Stimulated activated CD8-positive, alpha-beta memory T cell treated with anti-CD3 and anti-CD28 coated beads, Interleukin-15, amount 100 ng/mL, for 4 hours (primary cell): ENCODE measurements around the gene SLIT1.

Source experiments
- DNase-seq, 2 donors: peaks; one replicate each; pipeline ENCODE4 v3.0.0-alpha.2; 2020; ENCODE audit warnings: low read depth in 2 of 2

SLIT1 gene

GRCh38 chr10:97063271-97063982 is 122.3 kb downstream of the SLIT1 start:
- no peak for DNase-seq

DNA sequence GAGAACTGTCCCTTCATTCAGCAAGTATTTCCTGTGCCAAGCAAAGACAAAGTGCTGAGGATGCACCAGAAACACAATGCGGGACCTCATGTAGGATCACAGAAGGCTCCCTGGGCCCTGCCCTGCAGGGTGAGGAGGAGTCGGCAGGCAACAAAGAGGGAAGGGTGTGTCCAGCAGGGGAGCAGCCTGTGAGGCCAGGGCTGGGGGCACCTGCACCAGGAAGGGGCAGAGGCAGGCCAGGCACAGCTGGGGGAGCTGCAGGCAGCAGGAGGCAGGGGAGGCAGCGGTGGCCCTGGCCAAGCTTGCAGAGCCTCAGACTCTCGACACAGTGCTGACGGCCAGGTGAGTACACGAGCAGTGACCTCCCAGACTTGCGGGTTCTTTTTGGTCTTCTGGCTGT is 123.3 kb downstream of the SLIT1 start:
- no peak for DNase-seq

DNA sequence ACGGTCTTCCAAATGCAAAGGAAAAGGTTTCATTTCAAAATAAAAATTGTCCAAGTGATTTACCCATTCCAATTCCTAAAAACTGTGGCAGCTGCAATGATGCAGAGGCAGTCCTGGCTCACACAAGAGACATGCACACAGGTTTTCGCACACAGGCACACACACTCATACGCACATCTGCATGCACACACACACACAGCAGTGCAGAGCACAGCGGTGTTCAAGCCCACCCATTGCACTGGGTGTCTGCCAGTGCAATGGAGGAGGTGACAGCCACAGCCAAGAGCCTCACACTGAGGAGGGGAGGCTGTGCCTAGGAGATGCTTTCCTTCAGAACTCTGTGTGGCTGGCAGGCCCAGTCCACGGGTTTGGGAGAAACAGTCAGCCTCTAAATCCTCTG is 123.7 kb downstream of the SLIT1 start:
- no peak for DNase-seq

DNA sequence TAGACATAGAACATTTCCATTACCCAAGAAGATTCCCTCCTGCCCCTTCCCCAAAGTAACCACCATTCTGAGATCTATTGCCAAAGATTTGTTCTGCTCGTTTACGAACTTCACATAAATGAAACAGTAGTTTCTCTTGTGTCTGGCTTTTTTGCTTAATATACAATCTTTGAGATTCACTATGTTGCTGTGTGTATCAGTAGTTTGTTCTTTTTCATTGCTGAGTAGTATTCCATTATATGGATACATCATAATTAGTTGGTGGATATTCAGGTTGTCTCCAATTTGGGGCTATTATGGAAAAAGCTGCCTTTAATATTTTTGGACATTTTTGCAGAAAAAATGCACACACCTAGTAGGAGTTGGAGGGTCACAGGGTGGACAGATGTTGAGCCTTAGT is 124.3 kb downstream of the SLIT1 start:
- no peak for DNase-seq

GRCh38 chr10:97060441-97061084 is 125.2 kb downstream of the SLIT1 start:
- no peak for DNase-seq

DNA sequence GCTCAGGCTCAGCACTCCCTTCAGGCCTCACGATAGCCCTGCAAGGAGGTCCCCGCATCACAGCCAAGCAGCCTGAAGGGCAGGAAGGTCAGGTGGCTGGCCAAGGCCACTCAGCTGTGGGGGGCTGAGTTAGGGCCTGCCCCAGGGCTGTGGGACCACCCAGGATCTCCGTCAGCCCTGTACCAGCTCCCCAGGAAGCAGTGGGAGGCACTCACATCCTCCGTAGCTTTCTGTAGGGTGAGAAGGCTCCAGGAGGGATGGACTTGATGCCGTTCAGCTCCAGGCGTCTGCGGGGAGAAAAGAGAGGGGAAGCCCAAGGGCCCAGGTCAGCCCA is 125.9 kb downstream of the SLIT1 start:
- no peak for DNase-seq

DNA sequence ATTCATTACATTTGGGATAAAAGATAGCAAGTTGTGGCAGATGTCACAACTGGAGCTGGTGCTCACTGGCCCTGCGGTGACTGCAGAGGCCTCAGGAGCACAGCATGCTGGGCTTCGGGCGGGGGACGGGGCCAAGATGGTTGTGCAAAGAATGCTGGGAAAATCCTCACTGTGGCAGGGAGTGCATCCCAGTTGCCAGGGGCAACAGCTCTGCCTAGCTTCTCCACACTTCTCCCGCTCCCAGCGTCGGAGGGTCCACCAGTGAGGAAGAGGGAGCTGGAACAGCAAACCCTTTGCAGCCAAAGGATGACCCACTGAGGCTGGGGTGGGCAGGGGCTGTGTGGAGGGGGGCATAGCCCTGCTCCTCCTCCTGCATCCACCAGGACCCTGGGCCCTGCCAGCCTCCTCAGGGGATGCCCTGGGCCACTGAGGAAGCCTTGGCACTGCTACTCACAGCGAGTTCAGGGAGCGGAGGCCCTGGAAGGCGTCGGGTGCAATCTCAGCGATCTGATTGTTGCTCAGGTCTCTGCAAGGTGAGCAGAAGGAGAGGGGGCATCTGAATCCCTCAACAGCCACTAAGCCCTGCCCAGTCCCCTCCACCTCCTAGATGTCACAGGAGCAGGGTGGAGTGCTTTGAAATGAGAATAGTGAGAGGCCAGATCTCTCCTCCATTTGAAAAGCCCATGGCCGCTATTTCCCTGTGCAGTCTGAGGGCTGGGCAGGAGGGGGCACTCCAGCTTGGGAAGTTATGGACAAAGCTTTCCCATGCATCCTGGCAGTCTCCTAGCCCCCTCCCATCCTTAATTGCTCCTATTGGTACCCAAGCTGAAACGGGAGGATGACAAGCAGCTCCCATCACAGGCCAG is 126.5 kb downstream of the SLIT1 start:
- no peak for DNase-seq

DNA sequence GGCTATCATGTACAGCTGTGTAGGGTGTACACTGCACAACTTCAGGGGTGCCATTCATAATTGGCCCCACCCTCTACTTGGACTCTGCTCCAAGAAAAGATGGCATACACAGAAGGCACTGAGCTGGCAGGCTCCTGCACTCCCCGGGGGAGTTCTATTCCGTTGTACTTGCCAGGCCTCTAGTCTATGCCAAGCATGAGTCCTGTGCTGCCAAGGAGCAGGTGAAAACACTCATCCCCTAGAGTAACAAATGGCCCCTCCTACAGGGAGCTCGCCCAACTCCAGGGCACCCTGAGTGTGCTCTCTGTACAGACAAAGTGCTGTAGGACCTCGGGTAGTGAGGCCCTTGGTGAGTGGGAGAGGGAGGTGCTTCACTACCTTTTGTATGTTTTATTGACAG is 127.2 kb downstream of the SLIT1 start:
- no peak for DNase-seq

DNA sequence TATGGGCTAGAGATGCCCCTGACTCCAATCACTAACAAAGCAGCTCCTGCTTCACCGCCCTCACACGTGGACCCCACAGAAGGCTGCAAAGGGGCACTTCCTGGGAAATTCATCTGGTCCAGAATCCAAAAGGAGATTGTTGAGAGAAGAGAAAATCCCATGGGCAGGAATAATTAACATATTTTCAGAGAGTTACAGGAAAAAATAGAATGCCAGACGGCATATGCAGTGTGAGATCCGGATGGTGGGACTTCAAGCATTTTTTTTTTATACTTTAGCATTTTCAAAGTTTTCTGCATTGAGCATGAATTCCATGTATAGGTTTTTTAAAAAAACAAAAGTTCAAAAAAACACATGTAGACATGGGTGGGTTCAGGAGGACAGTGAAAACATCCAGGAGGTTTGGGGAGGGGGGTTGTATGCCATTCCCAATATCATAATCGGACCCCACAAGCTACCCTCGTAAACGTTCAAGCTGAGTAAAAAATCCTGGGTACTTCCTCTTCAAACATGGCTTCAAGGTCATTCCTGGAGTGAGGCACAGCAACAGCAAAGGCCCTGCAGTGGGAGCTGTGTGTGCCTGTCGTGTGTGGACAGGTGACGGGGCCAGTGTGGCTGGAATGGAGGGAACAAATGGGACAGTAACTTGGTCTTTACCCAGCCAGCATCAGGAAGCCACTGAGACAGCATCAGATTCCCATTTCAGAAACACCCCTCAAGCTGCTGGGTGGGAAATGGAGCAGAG is 128.1 kb downstream of the SLIT1 start:
- DNase-seq: no peak

DNA sequence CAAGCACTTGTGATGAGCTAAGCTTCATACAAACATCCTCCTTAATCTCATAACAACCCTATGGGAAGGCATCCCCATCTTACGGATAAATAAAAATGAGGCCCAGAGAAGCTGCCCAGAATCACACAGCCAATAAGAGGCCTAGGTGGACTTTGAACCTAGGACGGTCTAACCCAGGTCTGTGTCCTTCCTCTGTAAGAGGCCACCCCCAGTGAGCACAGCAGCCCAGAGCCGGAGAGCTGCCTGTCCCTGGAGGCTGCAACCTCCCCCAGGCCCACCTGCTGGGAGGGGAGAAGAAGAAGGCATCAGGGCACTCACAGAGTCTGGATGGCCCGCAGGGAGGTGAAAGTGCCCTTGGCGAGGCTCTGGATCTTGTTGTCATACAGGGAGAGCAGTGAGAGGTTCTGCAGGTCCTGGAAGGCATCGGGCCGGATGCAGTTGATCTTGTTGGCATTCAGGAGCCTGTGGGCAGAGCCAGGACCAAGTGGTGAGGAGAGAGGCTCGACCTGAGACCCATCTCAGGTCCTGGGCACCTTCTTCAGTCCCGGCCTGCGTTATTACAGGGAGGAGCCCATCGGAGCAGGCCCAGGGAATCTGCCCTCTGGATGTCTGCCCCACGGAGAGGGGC is 129.6 kb downstream of the SLIT1 start:
- DNase-seq: no peak

DNA sequence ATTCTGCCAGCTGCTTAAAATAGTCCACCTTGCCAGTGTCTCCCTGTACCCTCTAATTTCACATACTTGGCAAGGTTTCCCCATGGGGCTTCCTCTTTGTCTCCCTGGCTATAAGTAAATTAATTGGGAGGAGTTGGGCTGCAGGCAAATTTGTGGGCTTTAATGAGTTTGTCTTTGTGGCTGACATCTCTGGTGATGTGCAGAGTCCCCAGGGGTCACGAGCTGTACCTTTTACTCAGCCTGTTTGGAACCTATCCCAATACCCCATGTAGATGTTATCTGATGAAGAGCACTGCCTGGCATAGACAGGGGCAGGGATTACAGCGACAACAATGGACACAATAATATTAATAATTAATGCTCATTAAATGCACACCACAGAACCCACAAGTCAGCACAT is 132.5 kb downstream of the SLIT1 start:
- DNase-seq: no peak

DNA sequence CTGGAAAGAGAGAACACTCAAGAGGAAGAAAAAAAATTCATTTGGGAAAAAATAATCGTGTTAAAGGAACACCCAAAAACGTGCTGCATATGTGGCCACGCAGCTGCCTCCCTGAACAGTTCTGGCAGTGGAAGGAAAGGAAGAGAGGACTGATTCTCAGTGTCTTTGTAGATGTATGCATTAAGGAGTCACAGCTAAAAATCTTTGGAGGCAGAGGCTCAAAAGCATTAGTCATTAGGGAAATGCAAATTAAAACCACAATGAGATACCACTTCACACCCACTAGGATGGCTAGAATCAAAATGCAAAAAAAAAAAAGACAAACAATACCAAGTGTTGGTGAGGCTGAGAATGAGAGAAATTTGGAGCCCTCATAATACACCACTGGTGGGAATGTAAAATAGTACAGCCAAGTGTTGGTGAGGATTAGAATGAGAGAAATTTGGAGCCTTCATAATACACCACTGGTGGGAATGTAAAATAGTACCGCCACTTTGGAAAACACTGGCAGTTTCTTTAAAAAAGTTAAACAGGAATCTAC is 134.7 kb downstream of the SLIT1 start:
- DNase-seq: no peak

DNA sequence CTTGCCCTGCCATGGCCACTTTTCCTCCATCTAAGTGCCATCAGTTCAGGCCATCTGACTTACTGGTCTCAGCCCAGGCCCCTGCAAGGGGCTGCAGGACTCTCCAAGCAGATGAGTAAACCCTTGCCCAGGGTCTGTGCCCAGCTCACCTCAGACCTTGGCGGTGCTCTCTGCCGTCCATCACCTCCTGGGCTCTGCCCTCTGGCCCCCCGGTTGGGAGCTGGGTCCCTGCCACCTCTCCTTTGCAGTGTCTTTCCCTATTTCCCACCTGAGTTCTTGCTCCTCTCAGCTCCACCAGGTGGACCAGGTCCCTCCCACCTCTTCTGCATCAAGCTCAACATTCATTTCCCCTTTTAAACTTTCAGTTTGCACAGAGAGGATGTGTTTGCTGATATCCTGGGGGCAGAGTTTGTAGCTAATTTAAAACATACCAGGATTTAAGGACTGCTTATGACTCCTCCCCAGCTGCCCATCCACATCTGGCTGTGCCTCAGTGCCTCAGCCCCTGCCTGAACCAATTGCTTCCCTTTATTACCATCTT is 135.5 kb downstream of the SLIT1 start:
- DNase-seq: no peak

GRCh38 chr10:97049670-97050069 is 136.1 kb downstream of the SLIT1 start:
- DNase-seq: no peak

- DNase-seq: no peak
Measured at GRCh38 chr10:97048649-97049427, 136.9 kb downstream of the SLIT1 start.

- no peak for DNase-seq
Measured at GRCh38 chr10:97047788-97048187, 138.0 kb downstream of the SLIT1 start.

GRCh38 chr10:97047083-97047736 is 138.5 kb downstream of the SLIT1 start:
- DNase-seq: no peak

- DNase-seq: no peak
Measured at GRCh38 chr10:97046456-97047082, 139.2 kb downstream of the SLIT1 start.

DNA sequence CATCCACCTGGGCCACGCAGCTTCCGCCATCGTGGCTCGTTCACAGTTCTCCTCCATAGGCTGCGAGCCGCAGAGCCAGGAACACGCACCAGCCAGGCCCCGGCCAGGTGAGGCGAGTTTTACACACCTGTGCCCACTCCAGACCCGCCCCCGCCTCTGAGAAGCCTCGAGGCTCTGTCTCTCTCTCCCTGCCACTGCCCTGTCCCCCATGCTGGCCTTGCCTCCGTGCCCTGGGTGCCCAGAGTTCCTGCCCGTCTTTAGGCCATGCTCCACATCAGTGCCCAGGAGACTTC is 142.2 kb downstream of the SLIT1 start:
- no peak for DNase-seq
